GM23338 (cell line): ENCODE measurements around the gene TSPAN5. TPM values are rescaled to one million over a fixed set of nuclear protein-coding genes. Genes with fewer than 3 reads are reported as not detected.
"Not testable (repeated sequence)": the region's sequence is repeated elsewhere in the genome, so short reads cannot be mapped to it uniquely, and the experiment has no call there.

ENCODE experiments used
- ATAC-seq: fragments of 200-7000 bp; cut with Tn5 transposase; 3 replicates; pipeline ENCODE4 v1.9.1; 2020
- DNase-seq: peaks from one replicate; pipeline ENCODE4 v3.0.0-alpha.2; 2015; ENCODE audit warnings: low spot score
- H2AFZ ChIP-seq: fragments of 200-600 bp; sonication (generic); 2 replicates; pipeline ENCODE4 v1.8.0; 2016; ENCODE audit warnings: antibody characterized with exemption, mild to moderate bottlenecking, moderate library complexity
- H3F3A ChIP-seq: fragments of 200-600 bp; sonication (generic); replicated peaks from 2 replicates; pipeline ENCODE4 v1.8.0; 2017; ENCODE audit warnings: antibody characterized with exemption, mixed run types, low read depth
- H3K27ac ChIP-seq: fragments of 200-600 bp; sonication (generic); 2 replicates; pipeline ENCODE4 v1.6.1; 2016; ENCODE audit warnings: low read depth
- H3K27me3 ChIP-seq: fragments of 200-600 bp; sonication (generic); 2 replicates; pipeline ENCODE4 v1.8.0; 2016; ENCODE audit warnings: mild to moderate bottlenecking, mixed run types, moderate library complexity; ENCODE audit not compliant: insufficient read depth
- H3K36me3 ChIP-seq: fragments of 200-600 bp; sonication (generic); 2 replicates; pipeline ENCODE4 v1.8.0; 2016; ENCODE audit warnings: mild to moderate bottlenecking; ENCODE audit not compliant: insufficient read depth
- H3K4me1 ChIP-seq: fragments of 200-600 bp; sonication (generic); 2 replicates; pipeline ENCODE4 v1.8.0; 2016; ENCODE audit warnings: mild to moderate bottlenecking, moderate library complexity; ENCODE audit not compliant: insufficient read depth
- H3K4me2 ChIP-seq: fragments of 200-600 bp; sonication (generic); 2 replicates; pipeline ENCODE4 v1.7.1; 2017; ENCODE audit warnings: mixed run types
- H3K4me3 ChIP-seq: fragments of 200-600 bp; sonication (generic); 2 replicates; pipeline ENCODE4 v1.6.1; 2016; ENCODE audit warnings: mixed run types
- H3K79me2 ChIP-seq: fragments of 200-600 bp; sonication (generic); replicated peaks from 2 replicates; pipeline ENCODE4 v1.8.0; 2017; ENCODE audit warnings: mild to moderate bottlenecking; ENCODE audit not compliant: insufficient read depth
- H3K9me2 ChIP-seq: fragments of 200-600 bp; sonication (generic); 2 replicates; pipeline ENCODE4 v1.8.0; 2017; ENCODE audit not compliant: insufficient read depth
- H4K20me1 ChIP-seq: fragments of 200-600 bp; sonication (generic); replicated peaks from 2 replicates; pipeline ENCODE4 v1.8.0; 2017; ENCODE audit warnings: mild to moderate bottlenecking; ENCODE audit not compliant: insufficient read depth
- H3K27ac Mint-ChIP-seq: 2 replicates; pipeline ENCODE4 v1.8.0; 2020; ENCODE audit warnings: inconsistent platforms, mild to moderate bottlenecking, moderate library complexity, mixed read lengths
- H3K27me3 Mint-ChIP-seq: 3 replicates; pipeline ENCODE4 v1.8.0; 2022; ENCODE audit warnings: low read depth, mild to moderate bottlenecking, moderate library complexity, mixed read lengths, inconsistent platforms; ENCODE audit not compliant: insufficient read depth, poor library complexity
- H3K36me3 Mint-ChIP-seq: 3 replicates; pipeline ENCODE4 v1.8.0; 2021; ENCODE audit warnings: low read depth, mild to moderate bottlenecking, inconsistent platforms, moderate library complexity, mixed read lengths
- H3K4me1 Mint-ChIP-seq: 3 replicates; pipeline ENCODE4 v1.8.0; 2020; ENCODE audit warnings: mild to moderate bottlenecking, inconsistent platforms, mixed read lengths
- H3K4me3 Mint-ChIP-seq: 3 replicates; pipeline ENCODE4 v1.8.0; 2021; ENCODE audit warnings: moderate library complexity, mild to moderate bottlenecking, inconsistent platforms, mixed read lengths
- H3K9me3 Mint-ChIP-seq: 3 replicates; pipeline ENCODE4 v1.8.0; 2020; ENCODE audit warnings: moderate library complexity, mild to moderate bottlenecking, inconsistent platforms, mixed read lengths
- EZH2 ChIP-seq: fragments of 200-600 bp; sonication (generic); IDR thresholded peaks from one replicate; pipeline ENCODE4 v1.8.0; 2017; ENCODE audit warnings: antibody characterized with exemption, mild to moderate bottlenecking, low read depth; ENCODE audit not compliant: unreplicated experiment
- EZH2phosphoT487 ChIP-seq: fragments of 200-600 bp; sonication (generic); IDR thresholded peaks from one replicate; pipeline ENCODE4 v1.8.1; 2018; ENCODE audit warnings: antibody characterized with exemption; ENCODE audit not compliant: unreplicated experiment
- REST ChIP-seq: IDR thresholded peaks from one replicate; pipeline ENCODE4 v1.6.1; 2018; ENCODE audit warnings: antibody characterized with exemption; ENCODE audit not compliant: unreplicated experiment
- ZNF114 ChIP-seq: fragments of 250-450 bp; sonication (Bioruptor Pico); IDR thresholded peaks from 2 replicates; pipeline ENCODE4 v1.5.0; 2020; ENCODE audit warnings: mild to moderate bottlenecking, moderate library complexity
- ZNF331 ChIP-seq: fragments of 250-450 bp; sonication (Bioruptor Pico); IDR thresholded peaks from 2 replicates; pipeline ENCODE4 v1.5.0; 2020; ENCODE audit warnings: low read depth, mild to moderate bottlenecking, moderate library complexity
- polyA plus RNA-seq: library from polyadenylated mRNA; unstranded; fragments of >200 nt; fragmentation: Nextera tagmentation; extraction: Ambion mirVana; gene quantifications from 2 replicates; pipeline ENCODE4 v1.2.1, GENCODE V29; 2016
- total RNA-seq: library from RNA; depleted of rRNA; stranded (reverse); fragments of >200 nt; shearing (Covaris generic); gene quantifications from 2 replicates; pipeline ENCODE4 v1.2.3, GENCODE V29; 2014
- TF ChIP-seq, protein P1 (sequence below): fragments of 250-450 bp; sonication (Bioruptor Pico); IDR thresholded peaks from 2 replicates; pipeline ENCODE4 v1.5.0; 2020; ENCODE audit warnings: mild to moderate bottlenecking, moderate library complexity
- TF ChIP-seq, protein P2 (sequence below), 2 experiments: fragments of 200-600 bp in 1 of 2; sonication (generic) in 1 of 2; conservative IDR thresholded peaks; 2 replicates each; pipeline versions ENCODE4 v1.5.1 to v1.6.1; 2016 to 2017; ENCODE audit warnings: antibody characterized with exemption in 2 of 2, low read depth in 2 of 2, mild to moderate bottlenecking in 2 of 2, moderate library complexity in 1 of 2

Gene TSPAN5
- total and polyA plus RNA-seq, 2 experiments from 2014 or later = 18.6 to 21.5 TPM

DNA sequence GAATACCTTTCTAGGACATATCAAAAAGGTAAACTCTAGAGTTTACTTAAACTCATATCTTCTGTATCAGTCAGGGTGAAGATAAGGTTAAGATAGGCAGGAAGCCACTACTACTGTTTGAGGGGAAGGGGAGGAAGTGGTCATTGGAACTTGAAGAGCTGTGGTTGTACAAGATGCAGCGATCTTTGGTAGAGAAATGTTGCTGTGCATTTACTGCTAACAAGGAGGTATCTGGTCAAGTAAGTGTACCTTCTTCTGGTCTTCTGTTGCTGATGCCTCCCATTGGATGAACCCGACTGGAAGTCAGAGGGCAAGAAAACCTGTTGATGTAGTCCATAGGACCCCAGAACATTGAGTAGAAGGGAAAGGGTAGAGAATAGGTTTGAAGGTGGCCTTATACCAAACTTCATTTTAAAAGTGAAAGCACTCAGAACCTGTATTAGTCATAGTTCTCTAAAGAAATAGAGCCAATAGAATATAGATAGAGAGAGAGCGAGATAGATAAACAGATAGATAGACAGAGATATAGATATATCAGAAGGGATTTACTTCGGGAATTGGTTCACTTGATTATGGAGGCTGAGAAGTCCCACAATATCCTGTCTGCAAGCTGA lies 47.9 kb upstream of the TSPAN5 start (continued):
- TF ChIP-seq, protein P1, sequence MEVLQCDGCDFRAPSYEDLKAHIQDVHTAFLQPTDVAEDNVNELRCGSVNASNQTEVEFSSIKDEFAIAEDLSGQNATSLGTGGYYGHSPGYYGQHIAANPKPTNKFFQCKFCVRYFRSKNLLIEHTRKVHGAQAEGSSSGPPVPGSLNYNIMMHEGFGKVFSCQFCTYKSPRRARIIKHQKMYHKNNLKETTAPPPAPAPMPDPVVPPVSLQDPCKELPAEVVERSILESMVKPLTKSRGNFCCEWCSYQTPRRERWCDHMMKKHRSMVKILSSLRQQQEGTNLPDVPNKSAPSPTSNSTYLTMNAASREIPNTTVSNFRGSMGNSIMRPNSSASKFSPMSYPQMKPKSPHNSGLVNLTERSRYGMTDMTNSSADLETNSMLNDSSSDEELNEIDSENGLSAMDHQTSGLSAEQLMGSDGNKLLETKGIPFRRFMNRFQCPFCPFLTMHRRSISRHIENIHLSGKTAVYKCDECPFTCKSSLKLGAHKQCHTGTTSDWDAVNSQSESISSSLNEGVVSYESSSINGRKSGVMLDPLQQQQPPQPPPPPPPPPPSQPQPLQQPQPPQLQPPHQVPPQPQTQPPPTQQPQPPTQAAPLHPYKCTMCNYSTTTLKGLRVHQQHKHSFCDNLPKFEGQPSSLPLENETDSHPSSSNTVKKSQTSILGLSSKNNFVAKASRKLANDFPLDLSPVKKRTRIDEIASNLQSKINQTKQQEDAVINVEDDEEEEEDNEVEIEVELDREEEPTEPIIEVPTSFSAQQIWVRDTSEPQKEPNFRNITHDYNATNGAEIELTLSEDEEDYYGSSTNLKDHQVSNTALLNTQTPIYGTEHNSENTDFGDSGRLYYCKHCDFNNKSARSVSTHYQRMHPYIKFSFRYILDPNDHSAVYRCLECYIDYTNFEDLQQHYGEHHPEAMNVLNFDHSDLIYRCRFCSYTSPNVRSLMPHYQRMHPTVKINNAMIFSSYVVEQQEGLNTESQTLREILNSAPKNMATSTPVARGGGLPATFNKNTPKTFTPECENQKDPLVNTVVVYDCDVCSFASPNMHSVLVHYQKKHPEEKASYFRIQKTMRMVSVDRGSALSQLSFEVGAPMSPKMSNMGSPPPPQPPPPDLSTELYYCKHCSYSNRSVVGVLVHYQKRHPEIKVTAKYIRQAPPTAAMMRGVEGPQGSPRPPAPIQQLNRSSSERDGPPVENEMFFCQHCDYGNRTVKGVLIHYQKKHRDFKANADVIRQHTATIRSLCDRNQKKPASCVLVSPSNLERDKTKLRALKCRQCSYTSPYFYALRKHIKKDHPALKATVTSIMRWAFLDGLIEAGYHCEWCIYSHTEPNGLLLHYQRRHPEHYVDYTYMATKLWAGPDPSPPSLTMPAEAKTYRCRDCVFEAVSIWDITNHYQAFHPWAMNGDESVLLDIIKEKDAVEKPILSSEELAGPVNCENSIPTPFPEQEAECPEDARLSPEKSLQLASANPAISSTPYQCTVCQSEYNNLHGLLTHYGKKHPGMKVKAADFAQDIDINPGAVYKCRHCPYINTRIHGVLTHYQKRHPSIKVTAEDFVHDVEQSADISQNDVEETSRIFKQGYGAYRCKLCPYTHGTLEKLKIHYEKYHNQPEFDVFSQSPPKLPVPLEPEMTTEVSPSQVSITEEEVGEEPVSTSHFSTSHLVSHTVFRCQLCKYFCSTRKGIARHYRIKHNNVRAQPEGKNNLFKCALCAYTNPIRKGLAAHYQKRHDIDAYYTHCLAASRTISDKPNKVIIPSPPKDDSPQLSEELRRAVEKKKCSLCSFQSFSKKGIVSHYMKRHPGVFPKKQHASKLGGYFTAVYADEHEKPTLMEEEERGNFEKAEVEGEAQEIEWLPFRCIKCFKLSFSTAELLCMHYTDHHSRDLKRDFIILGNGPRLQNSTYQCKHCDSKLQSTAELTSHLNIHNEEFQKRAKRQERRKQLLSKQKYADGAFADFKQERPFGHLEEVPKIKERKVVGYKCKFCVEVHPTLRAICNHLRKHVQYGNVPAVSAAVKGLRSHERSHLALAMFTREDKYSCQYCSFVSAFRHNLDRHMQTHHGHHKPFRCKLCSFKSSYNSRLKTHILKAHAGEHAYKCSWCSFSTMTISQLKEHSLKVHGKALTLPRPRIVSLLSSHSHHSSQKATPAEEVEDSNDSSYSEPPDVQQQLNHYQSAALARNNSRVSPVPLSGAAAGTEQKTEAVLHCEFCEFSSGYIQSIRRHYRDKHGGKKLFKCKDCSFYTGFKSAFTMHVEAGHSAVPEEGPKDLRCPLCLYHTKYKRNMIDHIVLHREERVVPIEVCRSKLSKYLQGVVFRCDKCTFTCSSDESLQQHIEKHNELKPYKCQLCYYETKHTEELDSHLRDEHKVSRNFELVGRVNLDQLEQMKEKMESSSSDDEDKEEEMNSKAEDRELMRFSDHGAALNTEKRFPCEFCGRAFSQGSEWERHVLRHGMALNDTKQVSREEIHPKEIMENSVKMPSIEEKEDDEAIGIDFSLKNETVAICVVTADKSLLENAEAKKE = no peak
- TF ChIP-seq, protein P2, sequence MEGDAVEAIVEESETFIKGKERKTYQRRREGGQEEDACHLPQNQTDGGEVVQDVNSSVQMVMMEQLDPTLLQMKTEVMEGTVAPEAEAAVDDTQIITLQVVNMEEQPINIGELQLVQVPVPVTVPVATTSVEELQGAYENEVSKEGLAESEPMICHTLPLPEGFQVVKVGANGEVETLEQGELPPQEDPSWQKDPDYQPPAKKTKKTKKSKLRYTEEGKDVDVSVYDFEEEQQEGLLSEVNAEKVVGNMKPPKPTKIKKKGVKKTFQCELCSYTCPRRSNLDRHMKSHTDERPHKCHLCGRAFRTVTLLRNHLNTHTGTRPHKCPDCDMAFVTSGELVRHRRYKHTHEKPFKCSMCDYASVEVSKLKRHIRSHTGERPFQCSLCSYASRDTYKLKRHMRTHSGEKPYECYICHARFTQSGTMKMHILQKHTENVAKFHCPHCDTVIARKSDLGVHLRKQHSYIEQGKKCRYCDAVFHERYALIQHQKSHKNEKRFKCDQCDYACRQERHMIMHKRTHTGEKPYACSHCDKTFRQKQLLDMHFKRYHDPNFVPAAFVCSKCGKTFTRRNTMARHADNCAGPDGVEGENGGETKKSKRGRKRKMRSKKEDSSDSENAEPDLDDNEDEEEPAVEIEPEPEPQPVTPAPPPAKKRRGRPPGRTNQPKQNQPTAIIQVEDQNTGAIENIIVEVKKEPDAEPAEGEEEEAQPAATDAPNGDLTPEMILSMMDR (conservative IDR thresholded peaks at IDR 0.05; ENCODE audit: low read depth in 2 of 2) = no peak
- TF ChIP-seq REST (no peak), EZH2phosphoT487 (no peak), EZH2 (no peak), ZNF114 (CRISPR knock-in tag) (no peak), ZNF331 (CRISPR knock-in tag) (no peak)

- H3K4me1 ChIP-seq, H3K27me3 Mint-ChIP-seq, H3K27ac ChIP-seq, H3K4me3 ChIP-seq, H4K20me1 ChIP-seq, H3K4me1 Mint-ChIP-seq, DNase-seq, H3K27me3 ChIP-seq, H3K4me3 Mint-ChIP-seq, H2AFZ ChIP-seq, H3F3A ChIP-seq, H3K36me3 ChIP-seq, H3K79me2 ChIP-seq, ATAC-seq, H3K9me2 ChIP-seq, H3K27ac Mint-ChIP-seq, H3K4me2 ChIP-seq: not testable (repeated sequence)
- Mint-ChIP-seq H3K36me3 (peaks cover 21% of the 10 kb centered on the region), H3K9me3 (peaks cover 37% of the 10 kb centered on the region)
These were observed 47.2 kb upstream of the TSPAN5 start for GRCh38 chr4:98705586-98705985.
